Measurements from ENCODE around the gene TARS1.

DNA sequence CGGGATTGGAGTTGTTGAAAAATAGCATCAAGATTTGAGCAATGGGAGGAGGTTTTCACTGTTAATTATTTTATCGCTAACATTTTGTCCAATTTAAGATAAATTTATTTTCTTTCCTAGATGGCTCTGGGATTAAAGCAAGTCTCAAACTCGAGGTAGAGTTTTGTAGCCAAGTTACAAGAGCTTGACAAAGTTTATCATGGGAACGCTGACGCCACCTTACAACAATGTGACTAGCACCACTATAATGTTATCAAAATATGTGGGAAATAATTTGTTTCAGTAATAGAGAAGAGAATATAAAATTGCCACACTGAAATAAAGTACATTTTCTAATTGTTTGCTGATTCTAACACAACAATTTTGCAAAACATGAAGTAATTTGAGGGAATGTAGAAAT is 19.8 kb upstream of the TARS1 start:
- TF ChIP-seq, protein P1, sequence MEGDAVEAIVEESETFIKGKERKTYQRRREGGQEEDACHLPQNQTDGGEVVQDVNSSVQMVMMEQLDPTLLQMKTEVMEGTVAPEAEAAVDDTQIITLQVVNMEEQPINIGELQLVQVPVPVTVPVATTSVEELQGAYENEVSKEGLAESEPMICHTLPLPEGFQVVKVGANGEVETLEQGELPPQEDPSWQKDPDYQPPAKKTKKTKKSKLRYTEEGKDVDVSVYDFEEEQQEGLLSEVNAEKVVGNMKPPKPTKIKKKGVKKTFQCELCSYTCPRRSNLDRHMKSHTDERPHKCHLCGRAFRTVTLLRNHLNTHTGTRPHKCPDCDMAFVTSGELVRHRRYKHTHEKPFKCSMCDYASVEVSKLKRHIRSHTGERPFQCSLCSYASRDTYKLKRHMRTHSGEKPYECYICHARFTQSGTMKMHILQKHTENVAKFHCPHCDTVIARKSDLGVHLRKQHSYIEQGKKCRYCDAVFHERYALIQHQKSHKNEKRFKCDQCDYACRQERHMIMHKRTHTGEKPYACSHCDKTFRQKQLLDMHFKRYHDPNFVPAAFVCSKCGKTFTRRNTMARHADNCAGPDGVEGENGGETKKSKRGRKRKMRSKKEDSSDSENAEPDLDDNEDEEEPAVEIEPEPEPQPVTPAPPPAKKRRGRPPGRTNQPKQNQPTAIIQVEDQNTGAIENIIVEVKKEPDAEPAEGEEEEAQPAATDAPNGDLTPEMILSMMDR (conservative IDR thresholded peaks at IDR 0.05), result no peak
- TF ChIP-seq ZFX (IDR thresholded peaks at IDR 0.05), result no peak

All from C4-2B (cell line).